NB4 (cell line): ENCODE results near the gene DHRS7.

Experiments
- DNase-seq: peaks from one replicate; pipeline ENCODE4 v3.0.0; 2010; ENCODE audit warnings: low read depth
- H3K4me3 ChIP-seq: one replicate; pipeline ENCODE4 v1.5.1; 2011; ENCODE audit warnings: mild to moderate bottlenecking, low read depth, low read length, moderate library complexity
- MYC ChIP-seq: IDR thresholded peaks from 2 replicates; pipeline ENCODE4 v1.6.1; 2011; ENCODE audit warnings: low read depth, low read length
- POLR2A ChIP-seq: IDR thresholded peaks from 2 replicates; pipeline ENCODE4 v1.6.1; 2011; ENCODE audit warnings: mild to moderate bottlenecking; ENCODE audit not compliant: insufficient read length; ENCODE audit errors: extremely low read depth
- TF ChIP-seq, protein P1 (sequence below): IDR thresholded peaks from 2 replicates; pipeline ENCODE4 v1.6.1; 2011; ENCODE audit warnings: low read depth, low read length
- TF ChIP-seq, protein P2 (sequence below): IDR thresholded peaks from one replicate; pipeline ENCODE4 v1.5.1; 2012; ENCODE audit warnings: low read depth, low read length

The DHRS7 gene

DNA sequence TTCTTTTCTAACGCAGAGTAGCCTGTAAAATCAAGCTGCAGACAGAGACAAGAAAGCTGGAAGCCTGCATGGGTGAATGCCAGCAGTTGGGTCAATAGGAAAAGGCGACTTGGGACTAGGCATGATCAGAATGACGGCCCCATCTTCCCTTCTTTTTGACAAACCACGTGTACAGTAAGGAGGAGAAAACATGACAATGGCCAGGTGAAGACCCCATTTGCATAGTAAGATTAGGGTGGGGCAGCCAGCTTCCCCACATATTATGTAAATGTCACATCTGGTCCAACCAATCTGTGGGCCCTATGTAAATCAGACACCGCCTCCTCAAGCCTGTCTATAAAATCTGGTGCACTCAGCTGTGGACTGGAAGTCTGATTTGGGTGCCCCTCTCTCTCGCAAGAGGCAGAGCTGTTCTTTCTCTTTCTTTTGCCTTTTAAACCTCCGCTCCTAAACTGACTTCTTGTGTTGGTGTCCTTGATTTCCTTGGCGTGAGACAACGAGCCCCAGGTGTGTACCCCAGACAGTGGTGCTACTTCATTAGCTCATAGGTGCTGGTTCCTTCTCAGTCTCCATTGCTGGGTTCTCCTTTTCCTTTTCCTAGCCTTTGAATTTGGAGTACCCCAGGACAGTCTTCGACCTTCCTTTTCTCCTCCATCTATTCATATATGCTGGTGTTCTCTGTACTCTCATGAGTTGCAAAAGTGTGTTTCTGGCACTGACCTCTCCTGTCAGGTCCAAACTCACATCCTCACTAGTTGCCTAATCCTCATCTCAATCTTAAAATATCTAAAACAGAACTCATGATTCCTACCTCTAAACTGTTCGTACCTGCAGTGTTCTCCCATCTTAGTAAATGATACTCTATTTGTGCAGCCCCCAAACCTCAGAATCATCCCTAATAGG lies 9.4 kb upstream of the DHRS7 start:
- TF ChIP-seq, protein P1, sequence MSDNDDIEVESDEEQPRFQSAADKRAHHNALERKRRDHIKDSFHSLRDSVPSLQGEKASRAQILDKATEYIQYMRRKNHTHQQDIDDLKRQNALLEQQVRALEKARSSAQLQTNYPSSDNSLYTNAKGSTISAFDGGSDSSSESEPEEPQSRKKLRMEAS = peak; percentile 67
- TF ChIP-seq MYC (peak; percentile 12; the same call in 1 of the 2 replicates), POLR2A (no peak)
- TF ChIP-seq, protein P2, sequence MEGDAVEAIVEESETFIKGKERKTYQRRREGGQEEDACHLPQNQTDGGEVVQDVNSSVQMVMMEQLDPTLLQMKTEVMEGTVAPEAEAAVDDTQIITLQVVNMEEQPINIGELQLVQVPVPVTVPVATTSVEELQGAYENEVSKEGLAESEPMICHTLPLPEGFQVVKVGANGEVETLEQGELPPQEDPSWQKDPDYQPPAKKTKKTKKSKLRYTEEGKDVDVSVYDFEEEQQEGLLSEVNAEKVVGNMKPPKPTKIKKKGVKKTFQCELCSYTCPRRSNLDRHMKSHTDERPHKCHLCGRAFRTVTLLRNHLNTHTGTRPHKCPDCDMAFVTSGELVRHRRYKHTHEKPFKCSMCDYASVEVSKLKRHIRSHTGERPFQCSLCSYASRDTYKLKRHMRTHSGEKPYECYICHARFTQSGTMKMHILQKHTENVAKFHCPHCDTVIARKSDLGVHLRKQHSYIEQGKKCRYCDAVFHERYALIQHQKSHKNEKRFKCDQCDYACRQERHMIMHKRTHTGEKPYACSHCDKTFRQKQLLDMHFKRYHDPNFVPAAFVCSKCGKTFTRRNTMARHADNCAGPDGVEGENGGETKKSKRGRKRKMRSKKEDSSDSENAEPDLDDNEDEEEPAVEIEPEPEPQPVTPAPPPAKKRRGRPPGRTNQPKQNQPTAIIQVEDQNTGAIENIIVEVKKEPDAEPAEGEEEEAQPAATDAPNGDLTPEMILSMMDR = no peak
- H3K4me3 ChIP-seq = no peak overlapping the region
- DNase-seq = peak; percentile 23

DNA sequence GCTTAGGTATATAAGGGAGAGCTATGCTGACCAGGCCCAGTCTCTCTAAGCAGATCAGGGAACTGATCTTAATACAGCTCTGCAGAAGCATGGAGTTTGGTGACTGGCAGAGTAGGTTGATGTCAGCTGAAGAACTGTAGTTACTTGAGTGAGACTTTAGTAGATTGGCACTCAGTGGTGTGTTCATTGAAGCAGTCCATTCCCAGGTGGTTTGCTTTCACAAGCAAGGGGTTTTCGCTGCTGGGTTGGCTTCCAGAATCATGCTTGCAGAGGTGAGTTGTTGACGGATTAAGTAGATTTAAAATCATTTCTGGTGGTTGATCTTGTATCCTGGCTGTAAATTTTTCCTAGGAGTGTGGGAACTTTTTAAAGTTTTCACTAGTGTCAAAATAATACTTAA lies 6.5 kb upstream of the DHRS7 start:
- no peak for DNase-seq
- H3K4me3 ChIP-seq = no peak overlapping the region
- no peak for TF ChIP-seq POLR2A
- TF ChIP-seq MYC = no peak
- TF ChIP-seq, protein P1 = no peak
- TF ChIP-seq, protein P2 = no peak

DNA sequence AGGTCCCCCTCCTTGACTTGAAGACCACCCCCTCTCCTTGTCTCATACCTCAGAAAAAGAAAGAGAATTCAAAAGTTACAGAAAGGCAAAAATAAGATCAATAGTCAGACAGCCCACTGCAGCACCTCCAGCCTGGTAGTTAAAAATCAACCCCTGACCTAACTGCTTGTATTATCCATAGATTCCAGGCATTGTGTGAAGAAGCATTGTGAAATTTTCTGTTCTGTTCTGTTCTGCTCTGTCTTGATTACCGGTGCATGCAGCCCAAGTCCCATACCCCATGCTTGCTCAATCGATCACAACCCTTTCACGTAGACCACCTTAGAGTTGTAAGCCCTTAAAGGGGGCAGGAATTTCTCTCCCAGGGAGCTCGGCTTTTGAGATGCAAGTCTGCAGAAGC lies 5.8 kb upstream of the DHRS7 start:
- no peak for TF ChIP-seq MYC
- TF ChIP-seq, protein P1 = no peak
- TF ChIP-seq POLR2A = no peak
- TF ChIP-seq, protein P2 = no peak
- H3K4me3 ChIP-seq = no peak overlapping the region
- no peak for DNase-seq

DNA sequence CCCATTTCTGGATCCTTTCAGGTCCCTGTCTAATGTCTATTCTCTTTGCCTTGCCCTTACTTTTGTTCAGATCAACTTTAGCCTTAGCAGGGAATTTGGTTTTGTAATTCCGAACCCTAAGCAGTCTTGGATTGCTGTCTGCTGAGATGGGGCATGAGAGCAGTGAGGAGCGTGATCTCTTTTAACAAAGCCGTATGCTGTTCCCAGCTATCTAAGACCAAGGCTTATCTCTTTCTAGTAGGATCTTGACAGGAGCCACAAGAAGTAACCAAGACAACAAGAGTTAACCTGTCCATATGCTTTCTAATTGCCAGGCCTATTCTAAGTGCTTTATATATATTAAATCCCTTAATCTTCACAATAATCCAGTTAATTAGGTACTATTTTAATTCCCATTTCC lies 4.5 kb upstream of the DHRS7 start:
- no peak for DNase-seq
- TF ChIP-seq POLR2A (no peak), MYC (no peak)
- TF ChIP-seq, protein P2 = no peak
- TF ChIP-seq, protein P1 = no peak
- H3K4me3 ChIP-seq = no peak overlapping the region

DNA sequence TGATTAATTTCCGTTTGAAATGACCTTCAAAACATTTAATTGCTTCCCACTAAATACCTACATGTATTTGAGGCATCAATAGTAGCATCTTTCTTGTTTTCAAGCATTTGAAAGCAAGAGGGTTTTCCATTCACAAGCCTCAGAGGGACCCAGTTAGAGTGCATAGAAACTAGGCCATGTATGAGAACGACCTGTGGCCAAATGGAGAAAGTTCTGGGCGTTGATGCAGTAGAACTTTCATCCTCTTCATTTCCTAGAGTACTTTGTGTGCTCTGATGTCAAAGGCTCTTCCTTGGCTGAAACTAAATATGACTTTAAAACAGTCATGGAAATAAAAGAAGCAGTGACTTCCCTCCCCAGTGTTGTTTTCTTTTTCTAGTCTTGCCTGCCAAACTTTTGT lies 944 bp upstream of the DHRS7 start:
- DNase-seq = no peak
- no peak for TF ChIP-seq POLR2A
- TF ChIP-seq MYC = no peak
- TF ChIP-seq, protein P1 = no peak
- TF ChIP-seq, protein P2 = no peak
- H3K4me3 ChIP-seq = peak overlapping the region; percentile 54
